ENCODE results near the gene MCCC1.
A peak's percentile ranks its signal among the peaks of the same experiment; 100 is the strongest.

The MCCC1 gene

DNA sequence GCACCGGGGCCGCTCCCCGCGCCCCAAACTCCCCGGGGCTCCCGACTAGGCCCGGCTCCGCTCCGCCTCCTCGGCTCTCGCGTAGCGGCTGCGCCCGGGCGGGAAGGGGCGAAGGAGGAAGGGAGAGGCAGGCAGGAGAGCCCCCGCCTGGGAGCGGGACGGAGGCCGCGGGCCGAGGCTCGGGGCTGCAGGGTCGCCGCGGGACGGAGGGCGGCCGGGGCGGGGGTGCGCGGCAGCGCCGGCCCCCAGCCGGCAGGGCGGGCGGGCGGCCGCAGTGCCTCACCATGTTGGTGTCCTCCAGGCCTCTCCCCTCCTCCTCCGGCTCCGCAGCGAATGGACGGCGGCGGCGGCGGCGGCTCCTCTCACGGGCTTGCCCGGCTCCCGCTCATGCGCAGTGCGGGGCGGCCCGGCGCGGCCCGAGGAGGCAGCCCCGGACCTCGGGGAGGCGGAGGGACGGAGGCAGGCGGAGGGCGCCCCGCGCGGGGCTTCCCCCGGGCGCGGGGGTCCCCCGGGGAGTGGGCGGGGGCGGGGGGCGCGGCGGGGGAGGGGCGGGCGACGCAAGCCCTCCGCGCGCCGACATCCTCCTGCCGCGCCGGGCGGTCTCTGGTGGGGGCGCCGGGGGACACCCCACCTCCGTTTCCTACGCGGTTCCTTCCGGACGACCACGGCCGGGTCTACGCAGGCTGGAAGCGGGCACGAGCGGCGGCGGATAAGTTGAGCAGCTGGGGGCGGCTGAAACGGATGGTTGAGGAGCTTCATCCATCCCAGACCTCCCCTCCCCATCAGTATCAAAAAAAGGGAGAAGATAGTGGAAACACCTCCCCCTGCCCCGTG is 118.9 kb downstream of the MCCC1 start, which contains the start of gene DCUN1D1:
TSS of gene DCUN1D1 (minus strand) at position 335 of the 834 bp plus-strand sequence. CDS start at position 286, 49 bp downstream.
- Histone ChIP-seq H3K4me1 (ENCODE audit: control insufficient read depth, low read depth, low read length) (peaks cover 1% of the 10 kb centered on the region), H4K8ac (ENCODE audit: low read depth, low read length) (peak within 1 kb of the TSS; percentile 98), H3K4me2 (ENCODE audit: low read length) (peak within 1 kb of the TSS; percentile 78), H3K79me2 (ENCODE audit: control insufficient read depth, insufficient read depth, low read length) (peaks cover 37% of the 10 kb centered on the region), H2AK5ac (ENCODE audit: low read length) (no peak within 1 kb of the TSS), H3K36me3 (ENCODE audit: control insufficient read depth, insufficient read depth, low read length) (no peaks in the 10 kb centered on the region), H2BK15ac (replicated peaks; ENCODE audit: low read depth) (no peak within 1 kb of the TSS), H3K18ac (ENCODE audit: low read length) (peak within 1 kb of the TSS; percentile 98), H3K4me3 (ENCODE audit: low read length) (peak within 1 kb of the TSS; percentile 85), H3K27me3 (ENCODE audit: insufficient read depth, low read length, poor library complexity) (no peaks in the 10 kb centered on the region), H4K5ac (ENCODE audit: low read length) (no peak within 1 kb of the TSS), H3K4ac (ENCODE audit: low read depth, low read length) (peak within 1 kb of the TSS; percentile 98), H3K56ac (ENCODE audit: low read length) (peak within 1 kb of the TSS; percentile 93), H2BK120ac (ENCODE audit: low read depth, low read length) (peak within 1 kb of the TSS; percentile 92), H3K23ac (ENCODE audit: low read length) (no peak within 1 kb of the TSS), H3K79me1 (ENCODE audit: low read length) (peaks cover 4% of the 10 kb centered on the region), H3K9ac (ENCODE audit: low read length) (peak within 1 kb of the TSS; percentile 90), H2BK5ac (ENCODE audit: low read length) (no peak within 1 kb of the TSS), H3K27ac (ENCODE audit: low read depth, low read length) (peak within 1 kb of the TSS; percentile 83)
- no CpG with 5 or more reads among the region's 106 CpGs for WGBS (ENCODE audit: extremely low coverage, insufficient coverage, low lambda C conversion rate)
- peak; percentile 89 for DNase-seq

DNA sequence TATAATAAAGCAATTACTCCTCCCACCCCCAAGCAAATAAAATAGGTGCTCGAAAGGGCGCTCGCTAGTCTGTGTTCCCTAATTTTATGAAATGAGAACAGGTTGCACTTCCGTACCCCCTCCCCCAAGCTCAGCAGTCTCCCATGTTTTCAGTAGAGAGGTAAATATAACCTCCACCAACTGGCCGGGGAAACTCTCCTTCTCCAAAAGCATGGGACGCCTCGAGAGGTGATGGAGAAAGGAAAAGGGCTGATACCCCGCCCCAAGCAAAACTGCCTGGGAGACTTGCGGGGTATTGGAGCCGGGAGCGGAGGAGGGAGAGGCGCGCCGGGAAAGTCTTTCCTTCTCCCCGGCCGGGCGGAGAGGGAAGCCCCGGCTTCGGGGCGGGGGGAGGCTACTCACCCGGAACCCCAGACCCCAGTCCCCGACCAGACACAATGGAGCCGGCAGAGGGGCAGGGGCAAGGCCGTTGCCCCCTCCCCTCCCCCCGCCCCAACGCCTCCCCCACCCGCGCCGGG is 119.6 kb downstream of the MCCC1 start:
- Histone ChIP-seq H4K5ac (ENCODE audit: low read length) (no peak overlapping the region), H3K79me2 (ENCODE audit: control insufficient read depth, insufficient read depth, low read length) (peaks cover 37% of the 10 kb centered on the region), H2BK5ac (ENCODE audit: low read length) (no peak overlapping the region), H3K4me2 (ENCODE audit: low read length) (peak overlapping the region; percentile 78), H3K27me3 (ENCODE audit: insufficient read depth, low read length, poor library complexity) (no peaks in the 10 kb centered on the region), H2BK15ac (replicated peaks; ENCODE audit: low read depth) (no peak overlapping the region), H3K23ac (ENCODE audit: low read length) (no peak overlapping the region), H4K8ac (ENCODE audit: low read depth, low read length) (peak overlapping the region; percentile 98), H2BK120ac (ENCODE audit: low read depth, low read length) (peak overlapping the region; percentile 92), H3K9ac (ENCODE audit: low read length) (peak overlapping the region; percentile 90), H3K4ac (ENCODE audit: low read depth, low read length) (peak overlapping the region; percentile 98), H3K27ac (ENCODE audit: low read depth, low read length) (peak overlapping the region; percentile 63), H3K36me3 (ENCODE audit: control insufficient read depth, insufficient read depth, low read length) (no peaks in the 10 kb centered on the region), H2AK5ac (ENCODE audit: low read length) (no peak overlapping the region), H3K4me1 (ENCODE audit: control insufficient read depth, low read depth, low read length) (peaks cover 1% of the 10 kb centered on the region), H3K18ac (ENCODE audit: low read length) (peak overlapping the region; percentile 98), H3K79me1 (ENCODE audit: low read length) (peaks cover 4% of the 10 kb centered on the region), H3K56ac (ENCODE audit: low read length) (peak overlapping the region; percentile 93), H3K4me3 (ENCODE audit: low read length) (peak overlapping the region; percentile 85)
- peak; percentile 63 for DNase-seq
- WGBS (ENCODE audit: extremely low coverage, insufficient coverage, low lambda C conversion rate) = no CpG with 5 or more reads among the region's 29 CpGs

DNA sequence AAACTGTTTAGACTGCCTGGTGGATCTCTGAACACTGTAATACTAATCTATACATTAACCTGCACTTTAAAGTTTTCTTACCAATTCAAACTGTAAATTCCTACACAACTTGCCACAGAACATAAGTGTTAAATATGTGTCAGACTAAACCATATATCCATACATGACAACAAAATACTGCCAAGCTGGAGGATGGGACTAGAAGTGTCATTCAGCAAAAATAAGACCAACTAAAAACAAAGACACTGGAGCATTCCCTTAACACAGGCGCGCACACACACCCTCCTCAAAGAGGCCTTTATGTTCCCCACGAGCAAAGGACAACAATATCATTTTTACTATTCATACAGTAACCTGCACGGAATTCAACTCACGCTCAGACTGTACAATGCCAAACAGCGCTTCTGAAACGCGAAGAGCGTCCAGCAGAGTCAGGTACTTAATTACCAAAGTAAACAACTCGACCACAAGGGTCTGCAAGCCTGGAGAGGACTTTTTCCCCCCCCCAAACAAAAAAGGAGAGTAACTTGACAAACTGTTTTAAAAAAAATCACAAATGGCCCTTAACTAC is 120.1 kb downstream of the MCCC1 start:
- peak overlapping the region; percentile 78 for H3K4me2 ChIP-seq (ENCODE audit: low read length)
- no peak overlapping the region for H2BK15ac ChIP-seq (replicated peaks; ENCODE audit: low read depth)
- no peak overlapping the region for H2BK5ac ChIP-seq (ENCODE audit: low read length)
- no peaks in the 10 kb centered on the region for H3K36me3 ChIP-seq (ENCODE audit: control insufficient read depth, insufficient read depth, low read length)
- H4K5ac ChIP-seq (ENCODE audit: low read length) = no peak overlapping the region
- no peak overlapping the region for H2BK120ac ChIP-seq (ENCODE audit: low read depth, low read length)
- H3K27ac ChIP-seq (ENCODE audit: low read depth, low read length) = peak overlapping the region; percentile 63
- peak overlapping the region; percentile 93 for H3K56ac ChIP-seq (ENCODE audit: low read length)
- no peak overlapping the region for H3K23ac ChIP-seq (ENCODE audit: low read length)
- peaks cover 1% of the 10 kb centered on the region for H3K4me1 ChIP-seq (ENCODE audit: control insufficient read depth, low read depth, low read length)
- H2AK5ac ChIP-seq (ENCODE audit: low read length) = no peak overlapping the region
- DNase-seq = no peak
- WGBS (ENCODE audit: extremely low coverage, insufficient coverage, low lambda C conversion rate) = no CpG with 5 or more reads among the region's 10 CpGs
- H3K18ac ChIP-seq (ENCODE audit: low read length) = peak overlapping the region; percentile 98
- H3K79me1 ChIP-seq (ENCODE audit: low read length) = peaks cover 4% of the 10 kb centered on the region
- peak overlapping the region; percentile 85 for H3K4me3 ChIP-seq (ENCODE audit: low read length)
- no peak overlapping the region for H4K8ac ChIP-seq (ENCODE audit: low read depth, low read length)
- no peaks in the 10 kb centered on the region for H3K27me3 ChIP-seq (ENCODE audit: insufficient read depth, low read length, poor library complexity)
- peak overlapping the region; percentile 90 for H3K9ac ChIP-seq (ENCODE audit: low read length)
- peaks cover 37% of the 10 kb centered on the region for H3K79me2 ChIP-seq (ENCODE audit: control insufficient read depth, insufficient read depth, low read length)
- H3K4ac ChIP-seq (ENCODE audit: low read depth, low read length) = no peak overlapping the region

DNA sequence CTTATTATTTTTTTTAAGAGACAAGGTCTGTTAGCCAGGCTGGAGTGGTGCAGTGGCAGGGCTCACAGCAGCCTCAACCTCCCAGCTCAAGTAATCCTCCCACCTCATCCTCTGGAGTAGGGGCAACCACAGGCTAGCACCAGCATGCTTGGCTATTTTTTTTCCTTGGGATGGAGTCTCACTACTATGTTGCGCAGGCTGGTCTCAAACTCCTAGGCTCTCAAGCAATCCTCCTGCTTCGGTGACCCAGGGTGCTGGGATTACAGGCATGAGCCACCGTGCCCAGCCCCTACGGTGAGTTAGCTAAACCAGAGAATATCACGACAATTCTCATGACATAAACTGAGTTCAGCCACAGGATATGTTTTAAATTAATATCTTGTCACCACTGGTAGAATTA is 120.9 kb downstream of the MCCC1 start:
- H3K4me2 ChIP-seq (ENCODE audit: low read length) = peak overlapping the region; percentile 7
- peak overlapping the region; percentile 55 for H3K9ac ChIP-seq (ENCODE audit: low read length)
- H3K23ac ChIP-seq (ENCODE audit: low read length) = no peak overlapping the region
- peaks cover 37% of the 10 kb centered on the region for H3K79me2 ChIP-seq (ENCODE audit: control insufficient read depth, insufficient read depth, low read length)
- no peak overlapping the region for H3K4ac ChIP-seq (ENCODE audit: low read depth, low read length)
- no CpG with 5 or more reads among the region's 5 CpGs for WGBS (ENCODE audit: extremely low coverage, insufficient coverage, low lambda C conversion rate)
- no peak overlapping the region for H3K27ac ChIP-seq (ENCODE audit: low read depth, low read length)
- no peak overlapping the region for H2AK5ac ChIP-seq (ENCODE audit: low read length)
- H3K56ac ChIP-seq (ENCODE audit: low read length) = peak overlapping the region; percentile 47
- H3K4me1 ChIP-seq (ENCODE audit: control insufficient read depth, low read depth, low read length) = peaks cover 1% of the 10 kb centered on the region
- no peak overlapping the region for H2BK15ac ChIP-seq (replicated peaks; ENCODE audit: low read depth)
- no peak overlapping the region for H3K18ac ChIP-seq (ENCODE audit: low read length)
- DNase-seq = no peak
- H4K8ac ChIP-seq (ENCODE audit: low read depth, low read length) = no peak overlapping the region
- peaks cover 4% of the 10 kb centered on the region for H3K79me1 ChIP-seq (ENCODE audit: low read length)
- no peak overlapping the region for H4K5ac ChIP-seq (ENCODE audit: low read length)
- no peaks in the 10 kb centered on the region for H3K36me3 ChIP-seq (ENCODE audit: control insufficient read depth, insufficient read depth, low read length)
- H2BK120ac ChIP-seq (ENCODE audit: low read depth, low read length) = no peak overlapping the region
- no peak overlapping the region for H2BK5ac ChIP-seq (ENCODE audit: low read length)
- H3K4me3 ChIP-seq (ENCODE audit: low read length) = no peak overlapping the region
- H3K27me3 ChIP-seq (ENCODE audit: insufficient read depth, low read length, poor library complexity) = no peaks in the 10 kb centered on the region

DNA sequence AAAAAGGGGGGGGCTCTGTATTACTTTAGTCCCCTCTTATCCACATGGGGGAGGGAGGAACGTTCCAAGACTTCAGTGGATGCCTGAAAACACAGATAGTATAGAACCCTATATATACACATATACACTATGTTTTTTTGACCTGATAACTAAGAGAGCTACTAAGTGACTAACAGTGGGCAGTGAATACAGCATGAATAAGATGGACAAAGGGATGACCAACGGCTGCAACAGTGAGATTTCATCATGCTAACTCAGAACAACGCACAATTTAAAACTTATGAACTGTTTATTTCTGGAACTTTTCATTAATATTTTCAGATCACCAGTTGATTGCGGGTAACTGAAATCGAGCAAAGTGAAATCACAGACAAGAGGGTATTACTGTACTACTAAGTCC is 126.2 kb downstream of the MCCC1 start:
- Histone ChIP-seq H3K4me3 (ENCODE audit: low read length) (no peak overlapping the region), H3K18ac (ENCODE audit: low read length) (no peak overlapping the region), H3K23ac (ENCODE audit: low read length) (no peak overlapping the region), H3K4ac (ENCODE audit: low read depth, low read length) (no peak overlapping the region), H2BK120ac (ENCODE audit: low read depth, low read length) (no peak overlapping the region), H3K27ac (ENCODE audit: low read depth, low read length) (no peak overlapping the region), H3K4me1 (ENCODE audit: control insufficient read depth, low read depth, low read length) (peaks cover 2% of the 10 kb centered on the region), H3K9ac (ENCODE audit: low read length) (no peak overlapping the region), H2AK5ac (ENCODE audit: low read length) (no peak overlapping the region), H3K56ac (ENCODE audit: low read length) (no peak overlapping the region), H2BK5ac (ENCODE audit: low read length) (no peak overlapping the region), H3K4me2 (ENCODE audit: low read length) (no peak overlapping the region), H2BK15ac (replicated peaks; ENCODE audit: low read depth) (no peak overlapping the region), H3K79me1 (ENCODE audit: low read length) (peaks cover 2% of the 10 kb centered on the region), H3K79me2 (ENCODE audit: control insufficient read depth, insufficient read depth, low read length) (peaks cover 50% of the 10 kb centered on the region), H4K8ac (ENCODE audit: low read depth, low read length) (no peak overlapping the region), H3K27me3 (ENCODE audit: insufficient read depth, low read length, poor library complexity) (no peaks in the 10 kb centered on the region), H4K5ac (ENCODE audit: low read length) (no peak overlapping the region), H3K36me3 (ENCODE audit: control insufficient read depth, insufficient read depth, low read length) (no peaks in the 10 kb centered on the region)
- no CpG with 5 or more reads among the region's 5 CpGs for WGBS (ENCODE audit: extremely low coverage, insufficient coverage, low lambda C conversion rate)
- DNase-seq = no peak
